PFSK-1 (cell line): Measurements from ENCODE around the gene USP32.

ENCODE experiments used
- FOXP2 ChIP-seq: optimal IDR thresholded peaks from 2 replicates; pipeline ENCODE3; 2011; ENCODE audit warnings: borderline replicate concordance, control low read depth, inconsistent platforms; ENCODE audit not compliant: insufficient read depth; ENCODE audit errors: extremely low read length, extremely low read depth
- POLR2AphosphoS5 ChIP-seq: IDR thresholded peaks from 2 replicates; pipeline ENCODE4 v1.6.1; 2012; ENCODE audit warnings: low read depth, mild to moderate bottlenecking, control low read depth, low read length, moderate library complexity
- REST ChIP-seq, 2 experiments: IDR thresholded peaks; 2 replicates each; pipeline versions ENCODE4 v1.6.1 to v1.8.0; 2011 to 2012; ENCODE audit warnings: low read depth in 2 of 2, low read length in 2 of 2, control low read depth in 1 of 2, inconsistent platforms in 1 of 2, mild to moderate bottlenecking in 1 of 2, moderate library complexity in 1 of 2; ENCODE audit not compliant: insufficient read depth in 1 of 2
- SIN3A ChIP-seq: IDR thresholded peaks from 2 replicates; pipeline ENCODE4 v1.6.1; 2012; ENCODE audit warnings: mild to moderate bottlenecking, low read length, moderate library complexity, borderline replicate concordance; ENCODE audit not compliant: insufficient read depth
- TAF1 ChIP-seq: IDR thresholded peaks from 2 replicates; pipeline ENCODE4 v1.6.1; 2012; ENCODE audit warnings: low read length, control low read depth, borderline replicate concordance; ENCODE audit not compliant: insufficient read depth

Gene USP32

GRCh38 chr17:60371416-60371815 lies 20.5 kb downstream of the USP32 start:
- TF ChIP-seq SIN3A (no peak), POLR2AphosphoS5 (no peak), TAF1 (no peak), REST (IDR thresholded peaks at IDR 0.05; ENCODE audit: insufficient read depth in 1 of 2, low read depth in 2 of 2, low read length in 2 of 2) (no peak), FOXP2 (no peak)

GRCh38 chr17:60369727-60370126 lies 22.2 kb downstream of the USP32 start:
- no peak for TF ChIP-seq SIN3A
- TF ChIP-seq FOXP2 = no peak
- no peak for TF ChIP-seq REST (IDR thresholded peaks at IDR 0.05; ENCODE audit: insufficient read depth in 1 of 2, low read depth in 2 of 2, low read length in 2 of 2)
- TF ChIP-seq TAF1 = no peak
- TF ChIP-seq POLR2AphosphoS5 = no peak

GRCh38 chr17:60363700-60364405 lies 28.1 kb downstream of the USP32 start:
- TF ChIP-seq TAF1 (no peak), REST (IDR thresholded peaks at IDR 0.05; ENCODE audit: insufficient read depth in 1 of 2, low read depth in 2 of 2, low read length in 2 of 2) (no peak), FOXP2 (no peak), POLR2AphosphoS5 (no peak), SIN3A (no peak)

- TF ChIP-seq REST (IDR thresholded peaks at IDR 0.05; ENCODE audit: insufficient read depth in 1 of 2, low read depth in 2 of 2, low read length in 2 of 2) (no peak), POLR2AphosphoS5 (no peak), FOXP2 (no peak), TAF1 (no peak), SIN3A (no peak)
Measured at GRCh38 chr17:60362329-60362728, 29.6 kb downstream of the USP32 start.
